Neuron (in vitro differentiated cells): ENCODE measurements around the gene TNNI2.

ENCODE experiments used
- H2AFZ ChIP-seq: one replicate; pipeline ENCODE4 v1.6.1; 2013; ENCODE audit warnings: low read depth, mild to moderate bottlenecking, inconsistent platforms, low read length, moderate library complexity
- H3K27me3 ChIP-seq: one replicate; pipeline ENCODE4 v1.6.1; 2013; ENCODE audit warnings: low read length; ENCODE audit not compliant: insufficient read depth
- H3K36me3 ChIP-seq: one replicate; pipeline ENCODE4 v1.6.1; 2013; ENCODE audit warnings: low read length; ENCODE audit not compliant: insufficient read depth
- H3K4me1 ChIP-seq: one replicate; pipeline ENCODE4 v1.6.1; 2013; ENCODE audit warnings: low read length; ENCODE audit not compliant: insufficient read depth
- H3K4me3 ChIP-seq: 2 replicates; pipeline ENCODE4 v1.5.1; 2013; ENCODE audit warnings: mild to moderate bottlenecking, low read length, moderate library complexity
- H3K9me3 ChIP-seq: one replicate; pipeline ENCODE4 v1.6.1; 2013; ENCODE audit warnings: low read length

The TNNI2 gene

GRCh38 chr11:1840780-1841480, 2.1 kb downstream of the TNNI2 start:
- H3K4me1 ChIP-seq: no peaks in the 10 kb centered on the region
- peaks cover 51% of the 10 kb centered on the region for H3K27me3 ChIP-seq

GRCh38 chr11:1841511-1842148, 2.8 kb downstream of the TNNI2 start:
- H3K9me3 ChIP-seq: no peaks in the 10 kb centered on the region
- H3K4me1 ChIP-seq: no peaks in the 10 kb centered on the region
- no peak overlapping the region for H3K4me3 ChIP-seq
- no peaks in the 10 kb centered on the region for H3K36me3 ChIP-seq
- no peak overlapping the region for H2AFZ ChIP-seq
- peaks cover 51% of the 10 kb centered on the region for H3K27me3 ChIP-seq

More at GRCh38 chr11:1840780-1841480, 2.1 kb downstream of the TNNI2 start:
- no peak overlapping the region for H3K4me3 ChIP-seq
- H3K36me3 ChIP-seq: no peaks in the 10 kb centered on the region
- no peak overlapping the region for H2AFZ ChIP-seq
- H3K9me3 ChIP-seq: no peaks in the 10 kb centered on the region

DNA sequence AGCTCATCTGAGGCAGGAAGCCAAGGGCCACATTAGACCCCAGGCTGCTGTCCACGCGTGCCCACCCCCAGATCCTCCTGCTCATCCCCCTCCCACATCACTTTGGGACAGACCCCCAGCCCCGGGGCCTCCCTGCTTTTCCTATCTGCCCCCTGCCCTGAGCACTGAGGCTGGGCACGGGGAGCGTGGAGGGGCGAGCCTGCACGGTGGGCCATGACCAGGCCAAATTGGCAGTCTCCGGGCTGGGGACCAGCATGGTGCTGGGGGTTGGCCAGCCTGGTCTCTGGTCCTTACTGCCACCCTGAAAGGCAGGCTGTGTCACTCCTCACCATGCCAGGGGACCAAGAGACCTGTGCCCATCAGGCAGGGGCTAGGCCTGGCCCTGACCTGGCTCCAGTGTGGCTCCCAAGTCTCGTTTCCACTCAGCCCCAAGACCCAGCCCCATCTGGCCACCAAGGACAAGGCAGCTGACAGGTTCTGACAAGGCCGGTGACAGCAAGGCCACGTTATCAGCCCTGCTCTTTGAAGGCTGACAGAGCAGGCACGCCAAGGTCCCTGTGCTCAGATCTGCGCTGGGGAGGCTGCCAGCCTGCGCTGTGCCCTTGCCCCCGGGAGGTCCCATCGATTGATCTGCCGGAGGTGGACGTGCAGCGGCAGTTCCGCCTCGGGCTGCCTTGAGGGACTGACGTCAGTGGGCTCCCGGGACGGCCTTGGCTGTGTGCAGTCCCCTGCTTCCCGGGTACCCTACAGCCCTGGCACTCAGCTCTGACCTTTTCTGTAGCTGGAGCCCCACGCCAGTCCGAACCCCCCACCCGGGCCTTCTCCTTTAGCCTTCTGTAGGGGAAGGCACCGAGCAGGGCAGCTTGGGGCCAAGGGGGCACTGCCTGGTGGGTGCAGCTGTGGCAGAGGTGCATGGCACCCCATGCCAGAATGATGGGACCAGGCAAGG, 3.6 kb downstream of the TNNI2 start:
- Histone ChIP-seq H3K4me3 (no peak overlapping the region), H2AFZ (no peak overlapping the region), H3K9me3 (no peaks in the 10 kb centered on the region), H3K36me3 (no peaks in the 10 kb centered on the region), H3K27me3 (peaks cover 54% of the 10 kb centered on the region), H3K4me1 (no peaks in the 10 kb centered on the region)

DNA sequence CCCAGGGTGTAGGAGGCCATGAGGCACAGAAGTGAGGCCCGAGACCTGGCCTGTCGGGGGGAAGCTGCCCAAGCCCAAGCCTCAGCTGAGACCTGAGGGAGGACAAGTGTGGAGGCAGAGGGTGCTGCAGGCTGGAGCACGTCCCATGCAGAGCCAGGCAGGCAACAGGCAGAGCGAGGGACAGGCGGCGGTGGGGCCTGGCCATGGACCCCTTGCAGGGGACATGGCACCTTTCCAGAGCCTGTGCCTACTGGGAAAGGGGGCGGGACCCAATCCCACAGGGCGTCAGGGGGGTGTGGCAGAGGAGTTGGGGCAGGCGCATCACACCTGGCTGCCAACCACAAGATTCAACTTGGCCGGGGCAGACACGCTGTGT, 4.3 kb downstream of the TNNI2 start:
- Histone ChIP-seq H3K4me1 (no peaks in the 10 kb centered on the region), H3K4me3 (no peak overlapping the region), H3K27me3 (peaks cover 54% of the 10 kb centered on the region), H2AFZ (no peak overlapping the region), H3K36me3 (no peaks in the 10 kb centered on the region), H3K9me3 (no peaks in the 10 kb centered on the region)

GRCh38 chr11:1843796-1844195, 5.0 kb downstream of the TNNI2 start:
- no peaks in the 10 kb centered on the region for H3K9me3 ChIP-seq
- peaks cover 51% of the 10 kb centered on the region for H3K27me3 ChIP-seq
- H3K4me3 ChIP-seq: no peak overlapping the region

DNA sequence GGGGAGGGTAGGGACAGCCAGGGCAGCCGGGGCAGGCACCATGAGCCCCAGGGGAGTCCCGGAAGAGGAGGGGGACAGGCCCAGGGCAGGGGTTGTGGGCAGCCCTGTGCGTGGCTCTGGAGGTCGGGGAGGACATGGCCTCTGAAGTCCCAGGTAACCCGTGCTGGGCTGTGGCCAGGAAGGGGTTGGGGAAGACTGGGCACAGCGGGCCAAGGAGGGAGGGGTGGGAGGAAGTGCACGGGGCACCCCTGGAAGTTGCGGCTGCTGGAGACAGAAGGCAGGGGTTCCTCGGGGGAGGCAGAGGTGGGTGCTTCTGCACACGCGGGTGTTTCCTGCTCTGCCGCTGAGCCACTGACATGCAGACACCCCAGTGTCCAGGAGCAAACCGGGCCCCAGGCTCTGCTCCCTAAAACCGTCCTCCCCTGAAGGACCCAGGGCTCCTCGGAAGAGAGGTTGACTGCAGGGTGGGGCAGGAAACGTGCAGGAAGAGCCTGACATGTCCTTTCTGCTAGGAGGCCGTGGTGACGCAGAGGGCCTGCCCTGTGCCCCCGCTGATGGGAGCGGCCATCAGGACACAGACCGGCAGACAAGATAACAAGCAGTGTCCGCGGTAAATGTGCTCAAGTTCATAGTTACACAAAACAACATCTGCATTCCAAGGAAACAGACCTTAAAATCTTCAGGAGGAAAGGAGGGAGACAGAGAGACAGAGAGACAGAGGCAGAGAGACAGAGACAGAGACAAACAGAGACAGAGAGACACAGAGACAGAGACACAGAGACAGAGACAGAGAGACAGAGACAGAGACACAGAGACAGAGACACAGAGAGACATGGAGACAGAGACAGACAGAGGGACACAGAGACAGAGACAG, 5.7 kb downstream of the TNNI2 start:
- H3K36me3 ChIP-seq: no peaks in the 10 kb centered on the region
- H3K27me3 ChIP-seq: peaks cover 51% of the 10 kb centered on the region
- H3K4me1 ChIP-seq: no peaks in the 10 kb centered on the region
- no peaks in the 10 kb centered on the region for H3K9me3 ChIP-seq
- H2AFZ ChIP-seq: no peak overlapping the region
- no peak overlapping the region for H3K4me3 ChIP-seq

More at GRCh38 chr11:1843796-1844195, 5.0 kb downstream of the TNNI2 start:
- Histone ChIP-seq H3K36me3 (no peaks in the 10 kb centered on the region), H3K4me1 (no peaks in the 10 kb centered on the region), H2AFZ (no peak overlapping the region)

DNA sequence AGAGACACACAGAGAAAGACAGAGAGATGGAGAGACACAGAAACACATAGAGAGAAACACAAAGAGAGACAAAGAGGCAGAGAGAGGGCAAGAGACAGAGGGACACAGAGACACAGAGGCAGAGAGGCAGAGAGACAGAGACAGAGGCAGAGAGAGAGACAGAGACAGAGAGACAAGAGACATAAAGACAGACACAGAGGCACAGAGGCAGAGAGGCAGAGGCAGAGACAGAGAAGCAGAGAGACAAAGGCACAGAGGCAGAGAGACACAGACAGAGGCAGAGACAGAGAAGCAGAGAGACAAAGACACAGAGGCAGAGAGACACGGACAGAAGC, 6.3 kb downstream of the TNNI2 start:
- no peaks in the 10 kb centered on the region for H3K36me3 ChIP-seq
- no peaks in the 10 kb centered on the region for H3K4me1 ChIP-seq
- no peak overlapping the region for H3K4me3 ChIP-seq
- H3K9me3 ChIP-seq: no peaks in the 10 kb centered on the region
- H3K27me3 ChIP-seq: peaks cover 45% of the 10 kb centered on the region
- no peak overlapping the region for H2AFZ ChIP-seq

DNA sequence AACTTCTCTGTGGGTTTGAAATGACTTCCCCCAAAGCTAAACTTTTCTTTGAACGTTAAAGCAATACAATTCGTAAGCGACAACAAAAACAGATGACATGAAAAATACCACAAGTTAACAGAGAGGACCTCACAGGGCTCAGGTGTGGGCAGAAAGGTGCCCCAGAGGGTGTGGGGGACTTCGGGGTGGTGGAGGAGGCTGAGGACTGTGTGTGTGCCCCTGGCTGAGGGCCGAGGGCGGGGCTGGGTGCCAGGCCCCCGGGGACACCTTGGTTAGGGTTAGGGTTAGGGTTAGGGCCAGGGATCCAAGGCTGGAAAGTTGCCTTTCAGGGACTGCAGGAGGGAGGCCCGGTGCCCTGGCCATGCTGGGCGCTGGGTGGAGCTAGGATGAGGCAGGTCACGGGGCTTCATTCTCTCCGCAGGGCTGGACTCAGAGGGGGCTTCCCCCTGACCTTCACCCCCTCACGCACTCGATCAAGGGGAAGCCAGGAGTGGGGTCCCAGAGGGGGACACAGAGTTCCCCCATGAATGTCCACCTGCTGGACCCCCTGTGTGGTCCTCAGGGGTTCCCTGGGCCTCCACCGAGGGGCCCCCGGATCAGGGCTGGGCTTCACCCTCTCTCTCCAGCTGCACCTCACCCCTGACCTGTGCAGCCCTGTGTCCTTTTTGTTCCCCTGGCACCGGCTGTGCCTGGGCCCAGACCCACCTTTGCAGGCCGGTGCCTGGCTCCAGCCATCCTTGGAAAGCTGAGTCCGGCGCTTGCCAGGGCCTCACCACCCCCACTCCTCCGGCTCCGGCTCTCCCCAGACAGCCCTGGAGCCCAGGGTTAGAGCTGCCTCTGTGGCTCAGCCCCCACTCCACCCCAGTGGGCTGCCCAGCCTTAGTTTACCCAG, 7.0 kb downstream of the TNNI2 start:
- no peaks in the 10 kb centered on the region for H3K4me1 ChIP-seq
- H3K36me3 ChIP-seq: no peaks in the 10 kb centered on the region
- H3K4me3 ChIP-seq: no peak overlapping the region
- H2AFZ ChIP-seq: no peak overlapping the region
- peaks cover 44% of the 10 kb centered on the region for H3K27me3 ChIP-seq
- H3K9me3 ChIP-seq: no peaks in the 10 kb centered on the region

GRCh38 chr11:1846453-1846932, 7.7 kb downstream of the TNNI2 start:
- no peaks in the 10 kb centered on the region for H3K9me3 ChIP-seq
- no peak overlapping the region for H3K4me3 ChIP-seq
- H3K36me3 ChIP-seq: no peaks in the 10 kb centered on the region
- peaks cover 41% of the 10 kb centered on the region for H3K27me3 ChIP-seq
- no peak overlapping the region for H2AFZ ChIP-seq
- no peaks in the 10 kb centered on the region for H3K4me1 ChIP-seq

- no peaks in the 10 kb centered on the region for H3K36me3 ChIP-seq
- no peak overlapping the region for H3K4me3 ChIP-seq
- H3K27me3 ChIP-seq: peaks cover 40% of the 10 kb centered on the region
- H2AFZ ChIP-seq: no peak overlapping the region
- H3K4me1 ChIP-seq: no peaks in the 10 kb centered on the region
- H3K9me3 ChIP-seq: no peaks in the 10 kb centered on the region
These were observed 8.4 kb downstream of the TNNI2 start for GRCh38 chr11:1847006-1847735.

GRCh38 chr11:1847926-1848639, 9.3 kb downstream of the TNNI2 start:
- no peaks in the 10 kb centered on the region for H3K36me3 ChIP-seq
- H3K4me1 ChIP-seq: no peaks in the 10 kb centered on the region
- no peaks in the 10 kb centered on the region for H3K9me3 ChIP-seq

More at GRCh38 chr11:1847926-1848639, 9.3 kb downstream of the TNNI2 start:
- Histone ChIP-seq H3K4me3 (no peak overlapping the region), H3K27me3 (peaks cover 31% of the 10 kb centered on the region), H2AFZ (no peak overlapping the region)
